Vagina (tissue), 2 donors: Measurements from ENCODE around the gene BMP10. TPM values are rescaled to one million over a fixed set of nuclear protein-coding genes. Genes with fewer than 3 reads are reported as not detected.

Experiments used
- DNase-seq, 2 donors: peaks; one replicate each; pipeline ENCODE4 v3.0.0-alpha.2; 2017; ENCODE audit errors: extremely low spot score in 2 of 2
- H3K27ac ChIP-seq: fragments of 200-600 bp; sonication (generic); one replicate; pipeline ENCODE4 v1.5.1; 2019
- H3K27me3 ChIP-seq: fragments of 200-600 bp; sonication (generic); one replicate; pipeline ENCODE4 v1.5.1; 2019
- H3K36me3 ChIP-seq, 2 donors: fragments of 200-600 bp; sonication (generic); one replicate each; pipeline ENCODE4 v1.5.1; 2017 to 2019
- H3K4me1 ChIP-seq: fragments of 200-600 bp; sonication (generic); one replicate; pipeline ENCODE4 v1.5.1; 2019
- H3K4me3 ChIP-seq, 2 donors: fragments of 200-600 bp; sonication (generic); 1 replicate in 1 of 2; 2 replicates in 1 of 2; pipeline ENCODE4 v1.5.1; 2016 to 2019
- H3K9me3 ChIP-seq: fragments of 200-600 bp; sonication (generic); one replicate; pipeline ENCODE4 v1.5.1; 2019
- CTCF ChIP-seq, 3 experiments: fragments of 450-650 bp in 2 of 3; fragments of 200-600 bp in 1 of 3; sonication (generic) in 1 of 3; IDR thresholded peaks; one replicate each; pipeline ENCODE4 v1.5.1; 2017 to 2019; ENCODE audit warnings: antibody characterized with exemption in 3 of 3, mild to moderate bottlenecking in 2 of 3, moderate library complexity in 2 of 3
- POLR2A ChIP-seq, 2 donors: fragments of 450-650 bp; IDR thresholded peaks; one replicate each; pipeline ENCODE4 v1.6.1; 2017; ENCODE audit warnings: antibody characterized with exemption in 2 of 2, mild to moderate bottlenecking in 2 of 2, moderate library complexity in 2 of 2
- POLR2AphosphoS5 ChIP-seq, 2 donors: sonication (generic); formaldehyde crosslinking; IDR thresholded peaks; one replicate each; pipeline ENCODE4 v1.9.0; 2017; ENCODE audit warnings: antibody characterized with exemption in 2 of 2, mild to moderate bottlenecking in 2 of 2, low read depth in 1 of 2; ENCODE audit not compliant: insufficient read depth in 1 of 2
- intact Hi-C: fragments of 100-400 bp; cut with DNase I; formaldehyde crosslinking; loops from one replicate; pipeline ENCODE4 v1.15.1; 2023
- total RNA-seq: library from RNA; depleted of rRNA; stranded (reverse); fragments of >200 nt; gene quantifications from one replicate; pipeline ENCODE4 v1.2.3, GENCODE V29; 2016

BMP10 gene
- total RNA-seq, 1 donor from 2014 or later: not detected

- DNase-seq: no peak
- no peaks in the 10 kb centered on the region for H3K36me3 ChIP-seq
- H3K27ac ChIP-seq: no peak overlapping the region
- no peaks in the 10 kb centered on the region for H3K4me1 ChIP-seq
- H3K27me3 ChIP-seq: no peaks in the 10 kb centered on the region
- no peak for TF ChIP-seq POLR2A (IDR thresholded peaks at IDR 0.05)
- no peaks in the 10 kb centered on the region for H3K9me3 ChIP-seq
- intact Hi-C loops: no loop called here
- no peak overlapping the region for H3K4me3 ChIP-seq
Measured at GRCh38 chr2:68850524-68850923, 20.7 kb downstream of the BMP10 start.

GRCh38 chr2:68849579-68850030 lies 21.6 kb downstream of the BMP10 start:
- no peaks in the 10 kb centered on the region for H3K27me3 ChIP-seq
- intact Hi-C loops: no loop called here
- TF ChIP-seq CTCF (IDR thresholded peaks at IDR 0.05): no peak
- TF ChIP-seq POLR2AphosphoS5 (IDR thresholded peaks at IDR 0.05; ENCODE audit: insufficient read depth in 1 of 2, low read depth in 1 of 2): no peak
- no peak for TF ChIP-seq POLR2A (IDR thresholded peaks at IDR 0.05)
- H3K36me3 ChIP-seq: no peaks in the 10 kb centered on the region
- H3K4me1 ChIP-seq: no peaks in the 10 kb centered on the region
- H3K9me3 ChIP-seq: no peaks in the 10 kb centered on the region
- no peak overlapping the region for H3K4me3 ChIP-seq
- DNase-seq: no peak
- no peak overlapping the region for H3K27ac ChIP-seq

- TF ChIP-seq POLR2A (IDR thresholded peaks at IDR 0.05) (no peak), POLR2AphosphoS5 (IDR thresholded peaks at IDR 0.05; ENCODE audit: insufficient read depth in 1 of 2, low read depth in 1 of 2) (no peak), CTCF (IDR thresholded peaks at IDR 0.05) (no peak)
- intact Hi-C loops: no loop called here
Measured at GRCh38 chr2:68847751-68848150, 23.4 kb downstream of the BMP10 start.

GRCh38 chr2:68846091-68846490 lies 25.1 kb downstream of the BMP10 start:
- H3K27me3 ChIP-seq: no peaks in the 10 kb centered on the region
- no peaks in the 10 kb centered on the region for H3K9me3 ChIP-seq
- no peak overlapping the region for H3K27ac ChIP-seq
- DNase-seq: no peak
- no peak overlapping the region for H3K4me3 ChIP-seq
- no peak for TF ChIP-seq POLR2A (IDR thresholded peaks at IDR 0.05)
- no peak for TF ChIP-seq POLR2AphosphoS5 (IDR thresholded peaks at IDR 0.05; ENCODE audit: insufficient read depth in 1 of 2, low read depth in 1 of 2)
- TF ChIP-seq CTCF (IDR thresholded peaks at IDR 0.05): no peak
- no peaks in the 10 kb centered on the region for H3K36me3 ChIP-seq
- no peaks in the 10 kb centered on the region for H3K4me1 ChIP-seq
- intact Hi-C loops: no loop called here

More at GRCh38 chr2:68847751-68848150, 23.4 kb downstream of the BMP10 start:
- DNase-seq: no peak
- Histone ChIP-seq H3K27ac (no peak overlapping the region), H3K9me3 (no peaks in the 10 kb centered on the region), H3K27me3 (no peaks in the 10 kb centered on the region), H3K4me1 (no peaks in the 10 kb centered on the region), H3K36me3 (no peaks in the 10 kb centered on the region), H3K4me3 (no peak overlapping the region)

- no peaks in the 10 kb centered on the region for H3K9me3 ChIP-seq
- no peaks in the 10 kb centered on the region for H3K27me3 ChIP-seq
- H3K4me3 ChIP-seq: no peak overlapping the region
- intact Hi-C loops: no loop called here
- TF ChIP-seq POLR2AphosphoS5 (IDR thresholded peaks at IDR 0.05; ENCODE audit: insufficient read depth in 1 of 2, low read depth in 1 of 2): no peak
- TF ChIP-seq POLR2A (IDR thresholded peaks at IDR 0.05): no peak
- TF ChIP-seq CTCF (IDR thresholded peaks at IDR 0.05): no peak
- no peak for DNase-seq
- no peaks in the 10 kb centered on the region for H3K4me1 ChIP-seq
- H3K36me3 ChIP-seq: no peaks in the 10 kb centered on the region
- H3K27ac ChIP-seq: no peak overlapping the region
Measured at GRCh38 chr2:68845043-68845442, 26.2 kb downstream of the BMP10 start.
